SIG-M5 treated with dmso at 0.1 percent for 504 hours (cell line): ENCODE data around the gene BICD1.
"Not testable (repeated sequence)": the region's sequence is repeated elsewhere in the genome, so short reads cannot be mapped to it uniquely, and the experiment has no call there.

Experiments
- DNase-seq: peaks from one replicate; lab custom pipeline; 2025; ENCODE audit not compliant: unreplicated experiment; lab: John Stamatoyannopoulos, UW

The BICD1 gene

DNA sequence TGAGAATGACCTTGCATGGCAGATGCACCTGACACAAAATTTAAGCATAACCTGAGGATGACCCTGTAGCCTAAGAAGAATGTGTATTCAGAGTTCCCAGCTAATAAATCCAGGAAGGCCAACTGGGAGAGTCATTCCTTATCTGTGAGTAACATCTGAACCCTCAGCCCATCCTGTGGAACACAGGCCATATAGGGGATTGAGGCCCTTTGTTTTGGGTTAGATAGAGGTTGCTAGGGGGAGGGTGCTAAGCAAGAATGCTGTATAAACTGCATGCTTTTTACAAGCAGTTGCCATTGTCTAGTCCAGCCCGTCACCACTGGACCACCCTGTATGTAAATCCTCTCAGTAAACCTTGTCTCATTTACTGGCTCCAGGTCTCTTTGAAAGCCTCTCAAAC lies 77.0 kb downstream of the BICD1 start:
- no peak for DNase-seq

- DNase-seq = not testable (repeated sequence)
Observed at GRCh38 chr12:32187127-32187526, 80.5 kb downstream of the BICD1 start.

DNA sequence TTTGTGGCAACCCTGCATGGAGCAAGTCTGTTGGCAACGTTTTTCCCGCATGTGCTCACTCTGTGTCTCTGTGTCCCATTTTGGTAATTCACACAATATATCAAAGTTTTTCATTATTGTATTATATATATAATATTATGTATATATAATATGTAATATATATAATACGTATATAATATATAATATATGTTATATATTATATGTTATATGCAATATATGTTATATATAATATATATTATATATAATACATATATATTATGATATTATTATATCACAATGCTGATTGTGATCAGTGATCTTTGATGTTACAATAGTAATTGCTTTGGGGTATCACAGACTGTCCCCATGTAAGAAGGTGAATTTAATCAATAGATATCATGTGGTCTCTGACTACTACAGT lies 84.8 kb downstream of the BICD1 start:
- no peak for DNase-seq

- DNase-seq = no peak
Observed at GRCh38 chr12:32196250-32197198, 89.9 kb downstream of the BICD1 start.

DNA sequence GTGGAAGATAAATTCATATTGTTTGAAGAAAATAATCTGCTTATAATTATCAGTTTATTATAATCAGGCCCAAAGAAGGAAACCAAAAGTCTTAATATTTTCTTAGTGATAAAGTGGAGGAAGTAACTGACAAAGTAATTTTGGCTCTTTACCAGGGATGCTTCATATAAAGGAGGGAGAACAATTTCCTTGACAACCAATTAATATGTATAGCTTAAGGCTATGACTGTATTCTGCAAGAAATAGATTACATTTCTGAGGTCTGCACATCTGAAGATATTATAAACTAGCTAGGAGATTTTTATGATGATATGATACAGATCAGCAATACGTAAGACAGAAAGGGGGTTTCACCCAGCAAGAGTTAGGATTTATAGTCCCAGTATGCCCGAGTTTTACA lies 90.8 kb downstream of the BICD1 start:
- DNase-seq = no peak

GRCh38 chr12:32198555-32198954 lies 91.9 kb downstream of the BICD1 start:
- DNase-seq = no peak

GRCh38 chr12:32201096-32201495 lies 94.4 kb downstream of the BICD1 start:
- DNase-seq = no peak

DNA sequence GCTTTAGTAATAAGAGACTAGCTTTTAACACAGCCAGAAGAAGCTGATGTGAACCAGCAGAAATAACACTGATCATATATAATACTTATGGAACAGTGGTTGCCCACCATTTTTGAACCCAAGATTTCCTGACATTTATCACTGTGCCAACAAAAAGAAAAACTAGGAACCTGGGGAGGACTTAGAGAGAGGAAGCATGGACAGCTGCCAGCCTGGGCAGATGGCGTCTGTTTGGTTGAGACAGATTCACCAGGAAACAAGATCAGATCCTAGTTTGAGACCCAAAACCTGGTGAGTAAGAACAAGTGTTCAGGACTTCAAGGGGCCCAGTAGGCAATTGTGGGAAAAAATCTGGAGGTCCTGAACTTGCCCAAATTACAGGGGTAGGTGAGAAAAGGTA lies 95.3 kb downstream of the BICD1 start:
- no peak for DNase-seq

GRCh38 chr12:32205731-32206130 lies 99.1 kb downstream of the BICD1 start:
- no peak for DNase-seq

- DNase-seq = no peak
Observed at GRCh38 chr12:32208355-32208754, 101.7 kb downstream of the BICD1 start.

GRCh38 chr12:32211066-32211899 lies 104.6 kb downstream of the BICD1 start:
- DNase-seq = peak; percentile 11

DNA sequence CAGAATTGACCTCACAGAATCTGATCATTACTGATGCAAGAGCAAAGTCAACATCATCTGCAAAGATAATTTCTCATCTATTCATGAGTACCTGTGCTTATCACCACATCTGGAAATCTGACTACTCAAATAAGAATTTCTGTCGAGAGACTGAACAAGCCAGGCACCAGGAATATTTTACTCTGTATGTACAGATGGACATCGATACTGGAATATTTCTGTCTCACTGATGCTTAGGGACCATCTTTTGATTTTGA lies 105.2 kb downstream of the BICD1 start:
- DNase-seq = no peak

DNA sequence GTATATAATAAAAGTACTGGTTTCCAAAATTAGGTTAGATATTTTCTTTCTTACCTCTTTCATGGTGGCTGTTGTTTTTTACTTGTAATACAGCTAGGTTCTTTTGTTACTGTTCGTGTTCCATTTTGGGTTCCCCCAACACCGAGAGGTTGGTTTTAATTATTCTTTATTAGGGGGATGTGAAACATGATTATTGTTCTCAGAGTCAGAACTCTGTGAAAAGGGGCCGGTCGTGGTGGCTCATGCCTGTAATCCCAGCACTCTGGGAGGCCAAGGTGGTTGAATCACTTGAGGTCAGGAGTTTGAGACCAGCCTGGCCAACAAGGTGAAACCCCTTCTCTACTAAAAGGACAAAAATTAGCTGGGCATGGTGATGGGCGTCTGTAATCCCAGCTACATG lies 108.1 kb downstream of the BICD1 start:
- DNase-seq = no peak

DNA sequence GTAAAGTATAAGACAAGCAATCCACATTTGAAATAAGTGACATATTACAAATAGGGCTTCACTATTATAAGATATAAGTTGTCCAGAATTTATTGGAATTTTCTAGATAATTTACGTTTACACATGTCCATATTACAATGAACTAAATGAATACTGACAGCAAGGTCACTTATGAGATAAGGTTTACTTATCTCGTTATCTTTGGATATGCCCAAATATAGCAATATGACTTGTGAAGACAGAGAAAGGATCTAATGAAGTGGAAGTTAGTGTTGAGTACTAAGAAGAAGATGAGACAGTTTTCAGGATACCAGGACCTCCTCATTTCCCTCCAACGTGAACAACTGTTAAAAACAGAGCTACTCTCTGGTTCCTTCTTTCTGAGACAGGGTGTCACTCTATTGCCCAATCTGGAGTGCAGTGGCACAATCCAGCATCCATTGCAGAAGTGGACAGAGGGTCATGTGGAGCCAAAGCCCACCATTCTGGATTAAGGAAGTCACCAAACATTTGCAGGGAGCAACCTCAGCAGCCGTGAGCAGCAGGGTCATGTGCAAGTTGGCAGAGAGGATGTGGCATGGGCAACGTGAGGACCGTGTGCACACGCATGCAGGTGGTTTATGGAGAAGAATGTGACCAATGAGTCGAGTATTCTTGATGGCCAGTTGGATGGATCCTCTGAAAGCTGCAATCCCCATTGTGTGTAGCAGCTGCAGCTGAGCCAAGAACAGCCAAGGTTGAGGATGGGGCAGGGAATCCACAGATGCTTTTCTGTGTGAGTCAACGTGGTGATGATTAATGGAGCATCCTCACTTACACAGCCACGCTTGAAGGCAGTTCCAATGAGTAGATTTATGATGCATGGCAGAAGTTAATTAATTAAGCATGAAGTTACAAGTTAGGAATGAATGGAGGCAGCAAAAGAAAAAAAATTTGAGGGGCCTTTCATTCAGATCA lies 111.0 kb downstream of the BICD1 start:
- DNase-seq = peak; percentile 62

DNA sequence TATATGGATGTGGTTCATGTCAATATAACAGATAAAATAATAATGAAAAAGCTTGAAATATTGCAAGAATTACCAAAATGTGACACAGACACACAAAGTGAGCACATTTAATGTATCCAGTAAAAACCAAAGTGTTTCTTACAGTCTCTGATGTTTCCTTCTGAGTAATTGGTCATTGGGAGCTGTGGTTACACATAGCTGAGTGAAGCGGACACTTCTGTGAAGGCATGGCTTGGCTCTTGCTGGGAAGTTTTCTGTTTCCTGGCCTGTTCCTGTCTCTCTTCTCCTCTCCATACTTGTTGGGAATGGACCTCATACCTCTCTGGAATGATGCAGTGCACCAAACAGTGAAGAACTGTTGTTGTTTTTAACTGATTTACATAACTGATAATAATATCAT lies 117.3 kb downstream of the BICD1 start:
- DNase-seq = no peak

- DNase-seq = no peak
Observed at GRCh38 chr12:32226768-32227167, 120.1 kb downstream of the BICD1 start.

- DNase-seq = no peak
Observed at GRCh38 chr12:32229971-32230612, 123.4 kb downstream of the BICD1 start.

- no peak for DNase-seq
Observed at GRCh38 chr12:32230613-32230993, 124.0 kb downstream of the BICD1 start.

GRCh38 chr12:32231361-32231760 lies 124.7 kb downstream of the BICD1 start:
- not testable (repeated sequence) for DNase-seq

DNA sequence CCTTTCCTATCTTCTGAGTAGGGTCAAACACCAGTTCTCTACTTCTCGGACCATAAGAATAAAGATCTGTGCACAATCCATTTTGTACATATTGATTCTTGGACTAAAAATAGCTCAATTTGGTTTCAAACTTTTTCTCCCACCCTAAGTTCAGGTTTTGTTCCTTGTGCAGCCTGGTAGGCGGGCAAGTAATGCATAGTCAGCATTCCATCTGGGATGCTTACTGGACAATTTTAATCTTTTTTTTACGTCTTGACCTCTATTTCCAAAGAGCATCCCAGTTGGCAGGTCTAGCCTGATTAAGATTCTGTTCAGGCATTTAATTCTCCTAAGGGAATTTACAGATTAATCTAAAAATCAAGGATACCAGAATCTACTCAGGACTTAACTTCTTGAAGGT lies 126.9 kb downstream of the BICD1 start:
- no peak for DNase-seq

DNA sequence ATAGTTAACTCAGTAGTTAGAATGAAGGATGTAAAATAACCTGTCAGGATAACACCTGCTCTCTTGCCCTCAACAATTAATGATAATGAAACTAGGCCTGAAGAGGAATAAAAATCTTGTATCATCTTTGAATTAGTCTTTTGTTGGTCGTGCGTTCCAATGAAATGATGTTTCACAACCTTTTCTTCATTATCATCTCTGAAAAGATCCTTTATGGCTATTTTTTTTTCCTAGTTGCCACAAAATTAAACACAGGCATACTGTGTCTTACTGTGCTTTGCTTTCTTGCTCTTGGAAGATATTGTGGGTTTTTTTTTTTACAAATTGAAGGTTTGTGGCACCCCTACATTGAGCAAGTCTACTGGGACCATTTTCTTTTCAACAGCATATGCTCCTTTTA lies 128.6 kb downstream of the BICD1 start:
- no peak for DNase-seq
